Endothelial cell (in vitro differentiated cells): ENCODE data around the gene ZSCAN2. TPM values are rescaled to one million over a fixed set of nuclear protein-coding genes. Genes with fewer than 3 reads are reported as not detected.

Experiments
- DNase-seq: peaks from one replicate; pipeline ENCODE4 v3.0.0; 2021; ENCODE audit warnings: low spot score
- H3K27ac Mint-ChIP-seq: one replicate; pipeline ENCODE4 v1.8.0; 2021; ENCODE audit warnings: mixed read lengths, inconsistent platforms; ENCODE audit not compliant: unreplicated experiment
- H3K27me3 Mint-ChIP-seq: one replicate; pipeline ENCODE4 v1.8.0; 2021; ENCODE audit warnings: mild to moderate bottlenecking, moderate library complexity, mixed read lengths, inconsistent platforms; ENCODE audit not compliant: unreplicated experiment
- H3K36me3 Mint-ChIP-seq: one replicate; pipeline ENCODE4 v1.8.0; 2021; ENCODE audit warnings: mild to moderate bottlenecking, low read depth, mixed read lengths, inconsistent platforms; ENCODE audit not compliant: unreplicated experiment
- H3K4me1 Mint-ChIP-seq: one replicate; pipeline ENCODE4 v1.8.0; 2021; ENCODE audit warnings: mild to moderate bottlenecking, mixed read lengths, inconsistent platforms; ENCODE audit not compliant: unreplicated experiment
- H3K4me3 Mint-ChIP-seq: one replicate; pipeline ENCODE4 v1.8.0; 2021; ENCODE audit warnings: mild to moderate bottlenecking, mixed read lengths, inconsistent platforms; ENCODE audit not compliant: unreplicated experiment
- H3K9me3 Mint-ChIP-seq: one replicate; pipeline ENCODE4 v1.8.0; 2021; ENCODE audit warnings: mixed read lengths, inconsistent platforms; ENCODE audit not compliant: unreplicated experiment
- total RNA-seq: library from RNA; stranded (reverse); fragmentation: NEBNext Ultra II Directional; extraction: Animal tissue kit (Norgen Biotek cat#: 25700); gene quantifications from one replicate; pipeline ENCODE4 v1.2.1, GENCODE V29; 2021; ENCODE audit not compliant: unreplicated experiment
- TF ChIP-seq, protein P1 (sequence below): fragments of 200-600 bp; sonication (generic); IDR thresholded peaks from one replicate; pipeline ENCODE4 v1.5.0; 2021; ENCODE audit warnings: antibody characterized with exemption; ENCODE audit not compliant: unreplicated experiment

The ZSCAN2 gene
- total RNA-seq, 1 donor from 2014 or later: 22.0 TPM

DNA sequence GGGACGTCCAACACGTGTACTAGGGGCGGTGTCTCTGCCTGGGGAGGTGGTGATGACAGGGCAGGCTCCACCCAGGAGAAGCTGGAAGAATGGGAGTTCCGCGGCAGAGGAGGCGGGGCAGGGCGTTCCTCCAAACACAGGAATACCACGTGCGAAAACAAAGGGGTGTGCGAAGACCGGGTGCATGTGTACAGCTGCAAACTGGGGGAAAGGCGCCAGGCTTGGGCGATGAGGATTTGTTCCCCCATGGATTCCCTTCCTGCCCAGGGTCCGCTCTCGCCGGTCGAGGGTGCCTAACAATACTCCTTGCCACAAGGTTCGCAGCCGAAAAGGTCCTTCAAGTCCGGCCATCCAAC is 500 bp upstream of the ZSCAN2 start:
- H3K4me1 Mint-ChIP-seq: peaks cover 24% of the 10 kb centered on the region
- H3K4me3 Mint-ChIP-seq: peak overlapping the region; percentile 93
- TF ChIP-seq, protein P1, sequence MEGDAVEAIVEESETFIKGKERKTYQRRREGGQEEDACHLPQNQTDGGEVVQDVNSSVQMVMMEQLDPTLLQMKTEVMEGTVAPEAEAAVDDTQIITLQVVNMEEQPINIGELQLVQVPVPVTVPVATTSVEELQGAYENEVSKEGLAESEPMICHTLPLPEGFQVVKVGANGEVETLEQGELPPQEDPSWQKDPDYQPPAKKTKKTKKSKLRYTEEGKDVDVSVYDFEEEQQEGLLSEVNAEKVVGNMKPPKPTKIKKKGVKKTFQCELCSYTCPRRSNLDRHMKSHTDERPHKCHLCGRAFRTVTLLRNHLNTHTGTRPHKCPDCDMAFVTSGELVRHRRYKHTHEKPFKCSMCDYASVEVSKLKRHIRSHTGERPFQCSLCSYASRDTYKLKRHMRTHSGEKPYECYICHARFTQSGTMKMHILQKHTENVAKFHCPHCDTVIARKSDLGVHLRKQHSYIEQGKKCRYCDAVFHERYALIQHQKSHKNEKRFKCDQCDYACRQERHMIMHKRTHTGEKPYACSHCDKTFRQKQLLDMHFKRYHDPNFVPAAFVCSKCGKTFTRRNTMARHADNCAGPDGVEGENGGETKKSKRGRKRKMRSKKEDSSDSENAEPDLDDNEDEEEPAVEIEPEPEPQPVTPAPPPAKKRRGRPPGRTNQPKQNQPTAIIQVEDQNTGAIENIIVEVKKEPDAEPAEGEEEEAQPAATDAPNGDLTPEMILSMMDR: no peak
- peaks cover 12% of the 10 kb centered on the region for H3K27me3 Mint-ChIP-seq
- peaks cover 17% of the 10 kb centered on the region for H3K36me3 Mint-ChIP-seq
- no peak overlapping the region for H3K27ac Mint-ChIP-seq
- DNase-seq: peak; percentile 58
- H3K9me3 Mint-ChIP-seq: no peaks in the 10 kb centered on the region

DNA sequence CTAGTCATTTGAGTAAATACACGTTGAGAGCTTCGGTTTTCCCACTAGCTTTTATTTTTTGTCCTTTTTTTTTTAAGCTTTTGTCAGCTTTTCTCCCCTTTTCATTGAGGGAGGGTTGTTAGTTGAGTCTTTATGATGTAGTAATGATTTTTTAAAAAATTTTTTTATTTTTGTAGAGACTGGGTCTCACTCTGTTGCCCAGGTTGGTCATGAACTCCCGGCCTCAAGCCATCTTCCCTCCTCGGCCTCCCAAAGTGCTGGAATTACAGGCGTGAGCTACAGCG is 688 bp downstream of the ZSCAN2 start:
- Mint-ChIP-seq H3K4me3 (peak overlapping the region; percentile 93), H3K4me1 (peaks cover 34% of the 10 kb centered on the region), H3K27ac (peak overlapping the region; percentile 89), H3K27me3 (peaks cover 12% of the 10 kb centered on the region), H3K9me3 (no peaks in the 10 kb centered on the region), H3K36me3 (peaks cover 28% of the 10 kb centered on the region)
- DNase-seq: no peak
- TF ChIP-seq, protein P1: no peak

DNA sequence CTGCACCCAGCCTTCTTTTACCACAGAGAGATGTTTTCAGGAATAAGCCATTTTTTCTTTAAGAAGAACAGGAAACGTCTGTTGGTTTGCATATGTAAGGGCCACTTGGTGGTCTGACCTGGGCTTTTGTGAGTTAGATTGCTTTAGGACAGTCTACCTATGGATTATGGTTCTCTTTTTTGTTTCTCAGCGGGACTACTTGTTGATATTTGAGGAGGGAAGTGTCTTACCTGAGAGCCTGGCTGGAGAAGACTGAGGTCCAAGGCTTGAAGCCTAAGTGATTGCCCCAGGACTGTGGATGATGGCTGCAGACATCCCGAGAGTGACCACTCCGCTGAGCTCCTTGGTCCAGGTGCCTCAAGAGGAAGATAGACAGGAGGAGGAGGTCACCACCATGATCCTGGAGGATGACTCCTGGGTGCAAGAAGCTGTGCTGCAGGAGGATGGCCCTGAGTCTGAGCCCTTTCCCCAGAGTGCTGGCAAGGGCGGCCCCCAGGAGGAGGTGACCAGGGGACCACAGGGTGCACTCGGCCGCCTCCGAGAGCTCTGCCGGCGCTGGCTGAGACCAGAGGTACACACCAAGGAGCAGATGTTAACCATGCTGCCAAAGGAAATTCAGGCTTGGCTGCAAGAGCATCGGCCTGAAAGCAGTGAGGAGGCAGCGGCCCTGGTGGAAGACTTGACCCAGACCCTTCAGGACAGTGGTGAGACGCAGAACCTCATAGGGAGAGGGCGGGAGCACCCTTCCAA is 3.0 kb downstream of the ZSCAN2 start:
- Mint-ChIP-seq H3K27ac (no peak overlapping the region), H3K4me3 (peak overlapping the region; percentile 26), H3K36me3 (peaks cover 46% of the 10 kb centered on the region), H3K27me3 (peaks cover 8% of the 10 kb centered on the region), H3K4me1 (peaks cover 34% of the 10 kb centered on the region), H3K9me3 (no peaks in the 10 kb centered on the region)
- TF ChIP-seq, protein P1: no peak
- no peak for DNase-seq

DNA sequence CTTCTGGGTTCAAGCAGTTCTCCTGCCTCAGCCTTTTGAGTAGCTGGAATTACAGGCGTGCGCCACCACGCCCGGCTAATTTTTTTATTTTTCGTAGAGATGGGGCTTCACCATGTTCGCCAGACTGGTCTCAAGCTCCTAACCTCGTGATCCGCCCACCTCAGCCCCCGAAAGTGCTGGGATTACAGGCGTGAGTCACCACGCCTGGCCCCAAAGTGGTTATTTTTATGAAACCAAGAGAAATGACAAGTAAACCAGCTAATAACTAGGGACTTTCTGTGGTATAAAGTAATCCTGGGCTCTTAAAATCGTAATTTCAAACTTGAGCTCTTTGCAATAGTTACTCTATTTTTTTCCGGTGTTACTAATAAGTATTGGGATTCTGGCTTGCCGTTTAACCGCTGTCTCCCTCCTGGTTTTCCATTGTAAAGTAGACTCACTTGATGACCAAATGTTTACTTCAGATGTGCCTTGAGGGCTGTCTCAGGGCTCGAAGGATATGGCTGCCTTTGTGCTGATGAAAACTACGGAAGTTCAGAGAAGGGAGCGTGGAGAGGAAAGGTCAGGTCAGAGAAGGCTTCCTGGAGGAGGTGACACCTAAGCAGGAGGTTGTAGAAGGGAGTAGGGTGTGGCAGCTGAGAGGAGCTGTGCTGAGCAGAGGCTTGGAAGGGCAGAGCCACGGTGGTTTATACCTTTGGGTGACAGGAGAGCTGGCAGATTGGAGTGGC is 4.2 kb downstream of the ZSCAN2 start:
- peak overlapping the region; percentile 8 for H3K4me3 Mint-ChIP-seq
- TF ChIP-seq, protein P1: no peak
- peaks cover 8% of the 10 kb centered on the region for H3K27me3 Mint-ChIP-seq
- peak overlapping the region; percentile 7 for H3K27ac Mint-ChIP-seq
- no peak for DNase-seq
- H3K36me3 Mint-ChIP-seq: peaks cover 52% of the 10 kb centered on the region
- H3K9me3 Mint-ChIP-seq: no peaks in the 10 kb centered on the region
- peaks cover 34% of the 10 kb centered on the region for H3K4me1 Mint-ChIP-seq

DNA sequence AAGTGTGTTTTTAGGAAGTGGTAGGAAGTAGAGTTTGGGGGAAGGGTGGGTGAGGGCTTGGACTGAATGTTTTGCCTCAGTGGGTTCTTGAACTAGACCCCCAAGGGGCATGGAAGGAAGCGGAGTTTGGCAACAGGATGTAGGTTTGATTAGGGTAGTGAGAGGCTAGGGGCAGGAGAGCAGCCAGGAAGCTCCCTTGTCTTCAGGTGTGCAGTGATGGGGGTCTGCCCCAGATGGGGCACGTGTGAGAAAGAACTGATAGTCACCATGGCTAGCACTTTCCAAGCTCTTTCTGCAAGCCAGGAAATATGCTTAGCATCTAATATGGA is 4.7 kb downstream of the ZSCAN2 start:
- Mint-ChIP-seq H3K27me3 (peaks cover 5% of the 10 kb centered on the region), H3K27ac (peak overlapping the region; percentile 17), H3K4me1 (peaks cover 34% of the 10 kb centered on the region), H3K36me3 (peaks cover 53% of the 10 kb centered on the region), H3K4me3 (peak overlapping the region; percentile 47), H3K9me3 (no peaks in the 10 kb centered on the region)
- no peak for DNase-seq
- TF ChIP-seq, protein P1: no peak
